Trophoblast cell (in vitro differentiated cells and primary cell): Measurements from ENCODE around the gene DNAI2.

Source experiments
- DNase-seq, 2 donors: peaks; one replicate each; pipeline ENCODE4 v3.0.0-alpha.2; 2016
- H2AFZ ChIP-seq: 2 replicates; pipeline ENCODE4 v1.6.1; 2013; ENCODE audit warnings: low read length, moderate library complexity, mild to moderate bottlenecking; ENCODE audit not compliant: insufficient read depth, poor library complexity
- H2AK5ac ChIP-seq: 2 replicates; pipeline ENCODE4 v1.6.1; 2013; ENCODE audit warnings: mild to moderate bottlenecking, low read length
- H2BK120ac ChIP-seq: 2 replicates; pipeline ENCODE4 v1.6.1; 2013; ENCODE audit warnings: low read length, mild to moderate bottlenecking, moderate library complexity; ENCODE audit not compliant: insufficient read depth, poor library complexity
- H2BK12ac ChIP-seq: 2 replicates; pipeline ENCODE4 v1.6.1; 2013; ENCODE audit warnings: mild to moderate bottlenecking, low read length, moderate library complexity
- H2BK5ac ChIP-seq: 2 replicates; pipeline ENCODE4 v1.6.1; 2013; ENCODE audit warnings: low read length, low read depth, moderate library complexity, mild to moderate bottlenecking; ENCODE audit not compliant: poor library complexity
- H3K14ac ChIP-seq: 2 replicates; pipeline ENCODE4 v1.6.1; 2013; ENCODE audit warnings: mild to moderate bottlenecking, low read length
- H3K18ac ChIP-seq: 2 replicates; pipeline ENCODE4 v1.6.1; 2013; ENCODE audit warnings: mild to moderate bottlenecking, low read length
- H3K23ac ChIP-seq: 2 replicates; pipeline ENCODE4 v1.6.1; 2013; ENCODE audit warnings: low read length
- H3K27ac ChIP-seq: 2 replicates; pipeline ENCODE4 v1.5.1; 2013; ENCODE audit warnings: low read depth, mild to moderate bottlenecking, inconsistent platforms, low read length, moderate library complexity
- H3K27me3 ChIP-seq: 2 replicates; pipeline ENCODE4 v1.6.1; 2013; ENCODE audit warnings: inconsistent platforms, mild to moderate bottlenecking, low read length, moderate library complexity; ENCODE audit not compliant: insufficient read depth
- H3K36me3 ChIP-seq, 2 experiments: 1 replicate in 1 of 2; 2 replicates in 1 of 2; pipeline ENCODE4 v1.6.1; 2013; ENCODE audit warnings: low read length in 2 of 2, mild to moderate bottlenecking in 2 of 2, moderate library complexity in 1 of 2; ENCODE audit not compliant: insufficient read depth in 2 of 2, control insufficient read depth in 1 of 2
- H3K4ac ChIP-seq: 2 replicates; pipeline ENCODE4 v1.6.1; 2013; ENCODE audit warnings: low read depth, mild to moderate bottlenecking, low read length, moderate library complexity
- H3K4me1 ChIP-seq, 2 experiments: 1 replicate in 1 of 2; 2 replicates in 1 of 2; pipeline ENCODE4 v1.6.1; 2013; ENCODE audit warnings: low read length in 2 of 2, mild to moderate bottlenecking in 2 of 2, moderate library complexity in 1 of 2; ENCODE audit not compliant: insufficient read depth in 2 of 2, control insufficient read depth in 1 of 2
- H3K4me2 ChIP-seq: 2 replicates; pipeline ENCODE4 v1.6.1; 2013; ENCODE audit warnings: inconsistent platforms, mild to moderate bottlenecking, low read length, moderate library complexity
- H3K4me3 ChIP-seq: 2 replicates; pipeline ENCODE4 v1.5.1; 2013; ENCODE audit warnings: mild to moderate bottlenecking, low read depth, low read length, inconsistent platforms
- H3K79me1 ChIP-seq: one replicate; pipeline ENCODE4 v1.6.1; 2013; ENCODE audit warnings: low read length
- H3K79me2 ChIP-seq: 2 replicates; pipeline ENCODE4 v1.6.1; 2013; ENCODE audit warnings: low read length, mild to moderate bottlenecking; ENCODE audit not compliant: control insufficient read depth, insufficient read depth, poor library complexity
- H3K9ac ChIP-seq: 2 replicates; pipeline ENCODE4 v1.6.1; 2013; ENCODE audit warnings: mild to moderate bottlenecking, low read length
- H3K9me3 ChIP-seq: 2 replicates; pipeline ENCODE4 v1.6.1; 2013; ENCODE audit warnings: low read depth, mild to moderate bottlenecking, control low read depth, inconsistent platforms, low read length; ENCODE audit not compliant: insufficient read depth
- H4K12ac ChIP-seq: 2 replicates; pipeline ENCODE4 v1.6.1; 2013; ENCODE audit warnings: low read depth, mild to moderate bottlenecking, low read length, moderate library complexity
- H4K8ac ChIP-seq: 2 replicates; pipeline ENCODE4 v1.6.1; 2013; ENCODE audit warnings: low read depth, mild to moderate bottlenecking, low read length, moderate library complexity
- H4K91ac ChIP-seq: one replicate; pipeline ENCODE4 v1.6.1; 2013; ENCODE audit warnings: low read depth, mild to moderate bottlenecking, low read length, moderate library complexity
- WGBS: extraction: QIAGEN DNeasy Blood & Tissue Kit; methylation state at CpG from one replicate; pipeline ENCODE4 v1.1.7; 2013; ENCODE audit warnings: missing lambda C conversion rate; ENCODE audit not compliant: insufficient read length, insufficient coverage; ENCODE audit errors: extremely low coverage; 5-methylcytosine and 5-hydroxymethylcytosine counted together

DNAI2 gene

GRCh38 chr17:74237321-74237720 is 36.7 kb upstream of the DNAI2 start:
- Histone ChIP-seq H2BK5ac (no peak overlapping the region), H4K12ac (no peak overlapping the region), H2BK12ac (no peak overlapping the region), H4K8ac (no peak overlapping the region), H3K23ac (no peak overlapping the region), H3K4me2 (no peak overlapping the region), H3K9me3 (peaks cover 2% of the 10 kb centered on the region), H2AFZ (no peak overlapping the region), H3K27me3 (no peaks in the 10 kb centered on the region), H3K14ac (no peak overlapping the region), H3K79me1 (no peaks in the 10 kb centered on the region), H3K4me3 (no peak overlapping the region), H3K4me1 (no peaks in the 10 kb centered on the region), H4K91ac (no peak overlapping the region), H3K9ac (no peak overlapping the region), H3K36me3 (no peaks in the 10 kb centered on the region), H2AK5ac (no peak overlapping the region), H3K27ac (no peak overlapping the region), H2BK120ac (no peak overlapping the region), H3K4ac (no peak overlapping the region), H3K18ac (no peak overlapping the region), H3K79me2 (no peaks in the 10 kb centered on the region)
- no CpG with 5 or more reads among the region's 12 CpGs for WGBS
- peak; percentile 20 to 71 for DNase-seq

- no peaks in the 10 kb centered on the region for H3K79me2 ChIP-seq
- no peak overlapping the region for H3K4me3 ChIP-seq
- no peak overlapping the region for H3K4ac ChIP-seq
- no peak overlapping the region for H2BK12ac ChIP-seq
- H4K12ac ChIP-seq, result no peak overlapping the region
- H2BK5ac ChIP-seq, result no peak overlapping the region
- H3K27me3 ChIP-seq, result no peaks in the 10 kb centered on the region
- H2BK120ac ChIP-seq, result no peak overlapping the region
- no peaks in the 10 kb centered on the region for H3K36me3 ChIP-seq
- DNase-seq, result peak; percentile 14 to 36
- no peak overlapping the region for H3K4me2 ChIP-seq
- H3K18ac ChIP-seq, result no peak overlapping the region
- no peak overlapping the region for H4K8ac ChIP-seq
- no peak overlapping the region for H3K9ac ChIP-seq
- H3K23ac ChIP-seq, result no peak overlapping the region
- H3K9me3 ChIP-seq, result peaks cover 2% of the 10 kb centered on the region
- H3K79me1 ChIP-seq, result no peaks in the 10 kb centered on the region
- H2AK5ac ChIP-seq, result no peak overlapping the region
- H2AFZ ChIP-seq, result no peak overlapping the region
- no peak overlapping the region for H4K91ac ChIP-seq
- WGBS, result no CpG with 5 or more reads among the region's 10 CpGs
- H3K14ac ChIP-seq, result no peak overlapping the region
- no peaks in the 10 kb centered on the region for H3K4me1 ChIP-seq
- H3K27ac ChIP-seq, result no peak overlapping the region
These were observed 34.9 kb upstream of the DNAI2 start for GRCh38 chr17:74239172-74239571.

- Histone ChIP-seq H3K27ac (no peak overlapping the region), H3K36me3 (no peaks in the 10 kb centered on the region), H3K23ac (no peak overlapping the region), H3K4ac (no peak overlapping the region), H3K18ac (no peak overlapping the region), H4K12ac (no peak overlapping the region), H3K14ac (no peak overlapping the region), H3K4me3 (no peak overlapping the region), H3K9ac (no peak overlapping the region), H2BK5ac (no peak overlapping the region), H3K79me1 (no peaks in the 10 kb centered on the region), H3K79me2 (no peaks in the 10 kb centered on the region), H2AK5ac (no peak overlapping the region), H3K9me3 (peaks cover 2% of the 10 kb centered on the region), H4K8ac (no peak overlapping the region), H2BK12ac (no peak overlapping the region), H2AFZ (no peak overlapping the region), H4K91ac (no peak overlapping the region), H3K4me2 (no peak overlapping the region), H2BK120ac (no peak overlapping the region), H3K27me3 (no peaks in the 10 kb centered on the region), H3K4me1 (no peaks in the 10 kb centered on the region)
- DNase-seq, result no peak
- no CpG with 5 or more reads among the region's 11 CpGs for WGBS
These were observed 33.3 kb upstream of the DNAI2 start for GRCh38 chr17:74240618-74241205.

GRCh38 chr17:74241431-74241830 is 32.6 kb upstream of the DNAI2 start:
- H3K18ac ChIP-seq, result no peak overlapping the region
- DNase-seq, result peak in 1 of 2 donors; percentile 25
- H3K14ac ChIP-seq, result no peak overlapping the region
- no CpG with 5 or more reads among the region's 10 CpGs for WGBS
- no peak overlapping the region for H4K12ac ChIP-seq
- H3K27ac ChIP-seq, result no peak overlapping the region
- no peak overlapping the region for H2BK120ac ChIP-seq
- peaks cover 3% of the 10 kb centered on the region for H3K9me3 ChIP-seq
- H3K23ac ChIP-seq, result no peak overlapping the region
- H2BK12ac ChIP-seq, result no peak overlapping the region
- no peaks in the 10 kb centered on the region for H3K79me1 ChIP-seq
- H3K9ac ChIP-seq, result no peak overlapping the region
- no peak overlapping the region for H3K4ac ChIP-seq
- H4K91ac ChIP-seq, result no peak overlapping the region
- no peak overlapping the region for H2BK5ac ChIP-seq
- H3K4me2 ChIP-seq, result no peak overlapping the region
- H3K27me3 ChIP-seq, result no peaks in the 10 kb centered on the region
- no peak overlapping the region for H4K8ac ChIP-seq
- H2AK5ac ChIP-seq, result no peak overlapping the region
- H3K4me1 ChIP-seq, result no peaks in the 10 kb centered on the region
- H2AFZ ChIP-seq, result no peak overlapping the region
- no peaks in the 10 kb centered on the region for H3K36me3 ChIP-seq
- no peak overlapping the region for H3K4me3 ChIP-seq
- no peaks in the 10 kb centered on the region for H3K79me2 ChIP-seq
